ENCODE measurements around the gene ZNF649.

DNA sequence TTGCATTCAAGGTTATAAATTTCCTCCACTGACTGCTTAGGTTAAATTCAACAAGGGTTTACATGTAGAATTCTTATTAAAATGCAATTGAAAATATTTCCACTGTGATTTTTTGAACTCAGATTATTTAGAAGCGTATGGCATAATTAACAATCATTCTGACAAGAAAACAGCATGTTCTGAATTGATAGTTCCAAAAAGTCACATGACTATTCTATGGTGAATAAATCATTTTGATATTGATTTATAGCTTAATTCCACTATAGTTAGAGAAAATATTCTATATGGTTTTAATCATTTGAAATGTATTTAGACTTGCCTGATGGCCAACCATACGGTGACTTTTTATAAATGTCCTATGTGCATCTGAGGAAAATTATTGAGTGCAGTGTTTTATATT lies 20.1 kb downstream of the ZNF649 start:
- TF ChIP-seq EZH2 (IDR thresholded peaks at IDR 0.05; ENCODE audit: insufficient read depth, poor library complexity, severe bottlenecking): no peak
- TF ChIP-seq EZH2phosphoT487 (IDR thresholded peaks at IDR 0.05; ENCODE audit: insufficient read depth, low read depth): no peak
